Measurements from ENCODE around the gene YBEY. TPM values are rescaled to one million over a fixed set of nuclear protein-coding genes. Genes with fewer than 3 reads are reported as not detected.
A peak's percentile ranks its signal among the peaks of the same experiment; 100 is the strongest.

The YBEY gene
- total and polyA plus RNA-seq, 2 of the 13 experiments (the other 11 are each of a cell fraction or from before 2014, with no cell fraction given), result 6.5 to 8.9 TPM

DNA sequence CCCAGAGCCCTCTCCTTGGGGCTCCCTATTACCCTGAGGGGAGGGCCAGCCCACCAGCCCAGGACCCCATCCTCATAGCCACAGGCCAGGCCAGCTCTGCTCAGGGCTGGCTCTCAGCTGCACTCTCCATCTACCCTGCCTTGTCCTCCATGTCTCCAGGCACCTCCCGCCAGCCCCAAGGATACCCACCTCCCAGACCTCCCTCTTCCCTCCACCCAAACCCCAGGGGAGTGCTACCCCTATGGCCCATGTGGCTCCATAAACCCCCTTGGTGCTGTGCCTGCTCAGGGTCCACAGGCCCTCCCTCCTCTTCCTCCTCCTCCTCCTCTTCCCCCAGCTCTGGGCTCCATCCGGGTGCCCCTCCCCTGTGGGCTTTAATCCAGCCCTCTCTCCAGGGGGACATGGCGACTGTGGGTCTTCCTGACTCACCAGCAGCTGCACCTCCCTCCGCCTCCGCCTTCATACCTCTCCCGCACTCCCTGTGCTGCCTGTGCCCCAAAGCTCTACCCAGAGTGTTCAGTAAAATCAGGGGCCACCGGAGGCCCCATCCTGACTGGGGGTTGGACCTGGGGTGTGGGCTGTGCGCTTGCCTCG is 9.1 kb downstream of the YBEY start (continued):
- TF ChIP-seq MAZ (IDR thresholded peaks at IDR 0.05; ENCODE audit: borderline replicate concordance, low read depth, low read length) (no peak), MAZ (CRISPR knock-in tag; IDR thresholded peaks at IDR 0.05; ENCODE audit: low read depth) (peak; percentile 10; the same call in 1 of the 2 replicates), POLR2A (IDR thresholded peaks at IDR 0.05; ENCODE audit: insufficient read depth in 1 of 2, low read depth in 2 of 2, low read length in 2 of 2) (peak; percentile 32 to 51; a peak in 2 of 4 replicates), PITX1 (CRISPR knock-in tag; IDR thresholded peaks at IDR 0.05) (peak; percentile 48; the same call in 1 of the 2 replicates), SRY (CRISPR knock-in tag; IDR thresholded peaks at IDR 0.05) (0 out of 2 replicates have a peak, but pooled peaks have one; percentile 73), SSRP1 (CRISPR knock-in tag; IDR thresholded peaks at IDR 0.05) (0 out of 2 replicates have a peak, but pooled peaks have one; percentile 35), RXRA (CRISPR knock-in tag; IDR thresholded peaks at IDR 0.05) (no peak), GABPA (IDR thresholded peaks at IDR 0.05; ENCODE audit: low read depth, low read length) (no peak), GABPA (CRISPR knock-in tag; IDR thresholded peaks at IDR 0.05; ENCODE audit: low read depth) (0 out of 2 replicates have a peak, but pooled peaks have one; percentile 2), FOXP1 (IDR thresholded peaks at IDR 0.05) (no peak), FOXP1 (CRISPR knock-in tag; IDR thresholded peaks at IDR 0.05) (no peak), SMYD3 (CRISPR knock-in tag; IDR thresholded peaks at IDR 0.05) (no peak), POLR2G (IDR thresholded peaks at IDR 0.05; ENCODE audit: low read depth, low read length) (peak; percentile 55), PAX8 (CRISPR knock-in tag; IDR thresholded peaks at IDR 0.05; ENCODE audit: borderline replicate concordance) (no peak)
- TF ChIP-seq, protein P1, sequence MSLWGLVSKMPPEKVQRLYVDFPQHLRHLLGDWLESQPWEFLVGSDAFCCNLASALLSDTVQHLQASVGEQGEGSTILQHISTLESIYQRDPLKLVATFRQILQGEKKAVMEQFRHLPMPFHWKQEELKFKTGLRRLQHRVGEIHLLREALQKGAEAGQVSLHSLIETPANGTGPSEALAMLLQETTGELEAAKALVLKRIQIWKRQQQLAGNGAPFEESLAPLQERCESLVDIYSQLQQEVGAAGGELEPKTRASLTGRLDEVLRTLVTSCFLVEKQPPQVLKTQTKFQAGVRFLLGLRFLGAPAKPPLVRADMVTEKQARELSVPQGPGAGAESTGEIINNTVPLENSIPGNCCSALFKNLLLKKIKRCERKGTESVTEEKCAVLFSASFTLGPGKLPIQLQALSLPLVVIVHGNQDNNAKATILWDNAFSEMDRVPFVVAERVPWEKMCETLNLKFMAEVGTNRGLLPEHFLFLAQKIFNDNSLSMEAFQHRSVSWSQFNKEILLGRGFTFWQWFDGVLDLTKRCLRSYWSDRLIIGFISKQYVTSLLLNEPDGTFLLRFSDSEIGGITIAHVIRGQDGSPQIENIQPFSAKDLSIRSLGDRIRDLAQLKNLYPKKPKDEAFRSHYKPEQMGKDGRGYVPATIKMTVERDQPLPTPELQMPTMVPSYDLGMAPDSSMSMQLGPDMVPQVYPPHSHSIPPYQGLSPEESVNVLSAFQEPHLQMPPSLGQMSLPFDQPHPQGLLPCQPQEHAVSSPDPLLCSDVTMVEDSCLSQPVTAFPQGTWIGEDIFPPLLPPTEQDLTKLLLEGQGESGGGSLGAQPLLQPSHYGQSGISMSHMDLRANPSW (CRISPR knock-in tag; IDR thresholded peaks at IDR 0.05; ENCODE audit: borderline replicate concordance), result no peak
- TF ChIP-seq, protein P2, sequence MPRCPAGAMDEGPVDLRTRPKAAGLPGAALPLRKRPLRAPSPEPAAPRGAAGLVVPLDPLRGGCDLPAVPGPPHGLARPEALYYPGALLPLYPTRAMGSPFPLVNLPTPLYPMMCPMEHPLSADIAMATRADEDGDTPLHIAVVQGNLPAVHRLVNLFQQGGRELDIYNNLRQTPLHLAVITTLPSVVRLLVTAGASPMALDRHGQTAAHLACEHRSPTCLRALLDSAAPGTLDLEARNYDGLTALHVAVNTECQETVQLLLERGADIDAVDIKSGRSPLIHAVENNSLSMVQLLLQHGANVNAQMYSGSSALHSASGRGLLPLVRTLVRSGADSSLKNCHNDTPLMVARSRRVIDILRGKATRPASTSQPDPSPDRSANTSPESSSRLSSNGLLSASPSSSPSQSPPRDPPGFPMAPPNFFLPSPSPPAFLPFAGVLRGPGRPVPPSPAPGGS (CRISPR knock-in tag; IDR thresholded peaks at IDR 0.05), result 0 out of 2 replicates have a peak, but pooled peaks have one; percentile 51
- TF ChIP-seq, protein P3, sequence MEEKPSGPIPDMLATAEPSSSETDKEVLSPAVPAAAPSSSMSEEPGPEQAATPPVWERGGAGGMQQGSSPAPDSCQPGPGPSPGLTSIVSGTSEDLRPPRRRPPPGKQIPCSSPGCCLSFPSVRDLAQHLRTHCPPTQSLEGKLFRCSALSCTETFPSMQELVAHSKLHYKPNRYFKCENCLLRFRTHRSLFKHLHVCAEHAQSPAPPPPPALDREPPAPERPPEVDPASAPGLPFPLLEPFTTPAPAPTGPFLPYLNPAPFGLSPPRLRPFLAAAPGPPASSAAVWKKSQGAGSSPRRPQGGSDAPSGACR (CRISPR knock-in tag; IDR thresholded peaks at IDR 0.05), result no peak
- TF ChIP-seq, protein P4, sequence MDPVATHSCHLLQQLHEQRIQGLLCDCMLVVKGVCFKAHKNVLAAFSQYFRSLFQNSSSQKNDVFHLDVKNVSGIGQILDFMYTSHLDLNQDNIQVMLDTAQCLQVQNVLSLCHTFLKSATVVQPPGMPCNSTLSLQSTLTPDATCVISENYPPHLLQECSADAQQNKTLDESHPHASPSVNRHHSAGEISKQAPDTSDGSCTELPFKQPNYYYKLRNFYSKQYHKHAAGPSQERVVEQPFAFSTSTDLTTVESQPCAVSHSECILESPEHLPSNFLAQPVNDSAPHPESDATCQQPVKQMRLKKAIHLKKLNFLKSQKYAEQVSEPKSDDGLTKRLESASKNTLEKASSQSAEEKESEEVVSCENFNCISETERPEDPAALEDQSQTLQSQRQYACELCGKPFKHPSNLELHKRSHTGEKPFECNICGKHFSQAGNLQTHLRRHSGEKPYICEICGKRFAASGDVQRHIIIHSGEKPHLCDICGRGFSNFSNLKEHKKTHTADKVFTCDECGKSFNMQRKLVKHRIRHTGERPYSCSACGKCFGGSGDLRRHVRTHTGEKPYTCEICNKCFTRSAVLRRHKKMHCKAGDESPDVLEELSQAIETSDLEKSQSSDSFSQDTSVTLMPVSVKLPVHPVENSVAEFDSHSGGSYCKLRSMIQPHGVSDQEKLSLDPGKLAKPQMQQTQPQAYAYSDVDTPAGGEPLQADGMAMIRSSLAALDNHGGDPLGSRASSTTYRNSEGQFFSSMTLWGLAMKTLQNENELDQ (CRISPR knock-in tag; IDR thresholded peaks at IDR 0.05; ENCODE audit: borderline replicate concordance), result no peak
- TF ChIP-seq, protein P5, sequence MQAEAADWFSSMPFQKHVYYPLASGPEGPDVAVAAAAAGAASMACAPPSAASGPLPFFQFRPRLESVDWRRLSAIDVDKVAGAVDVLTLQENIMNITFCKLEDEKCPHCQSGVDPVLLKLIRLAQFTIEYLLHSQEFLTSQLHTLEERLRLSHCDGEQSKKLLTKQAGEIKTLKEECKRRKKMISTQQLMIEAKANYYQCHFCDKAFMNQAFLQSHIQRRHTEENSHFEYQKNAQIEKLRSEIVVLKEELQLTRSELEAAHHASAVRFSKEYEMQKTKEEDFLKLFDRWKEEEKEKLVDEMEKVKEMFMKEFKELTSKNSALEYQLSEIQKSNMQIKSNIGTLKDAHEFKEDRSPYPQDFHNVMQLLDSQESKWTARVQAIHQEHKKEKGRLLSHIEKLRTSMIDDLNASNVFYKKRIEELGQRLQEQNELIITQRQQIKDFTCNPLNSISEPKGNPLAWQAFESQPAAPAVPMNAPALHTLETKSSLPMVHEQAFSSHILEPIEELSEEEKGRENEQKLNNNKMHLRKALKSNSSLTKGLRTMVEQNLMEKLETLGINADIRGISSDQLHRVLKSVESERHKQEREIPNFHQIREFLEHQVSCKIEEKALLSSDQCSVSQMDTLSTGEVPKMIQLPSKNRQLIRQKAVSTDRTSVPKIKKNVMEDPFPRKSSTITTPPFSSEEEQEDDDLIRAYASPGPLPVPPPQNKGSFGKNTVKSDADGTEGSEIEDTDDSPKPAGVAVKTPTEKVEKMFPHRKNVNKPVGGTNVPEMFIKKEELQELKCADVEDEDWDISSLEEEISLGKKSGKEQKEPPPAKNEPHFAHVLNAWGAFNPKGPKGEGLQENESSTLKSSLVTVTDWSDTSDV (CRISPR knock-in tag; IDR thresholded peaks at IDR 0.05), result no peak
